ENCODE measurements around the gene ZDHHC16. TPM values are rescaled to one million over a fixed set of nuclear protein-coding genes. Genes with fewer than 3 reads are reported as not detected.
"Not testable (repeated sequence)": the region's sequence is repeated elsewhere in the genome, so short reads cannot be mapped to it uniquely, and the experiment has no call there.

Gene ZDHHC16
- total and polyA plus RNA-seq, 3 experiments from 2014 or later: 26.4 to 57.6 (median 56.2) TPM

DNA sequence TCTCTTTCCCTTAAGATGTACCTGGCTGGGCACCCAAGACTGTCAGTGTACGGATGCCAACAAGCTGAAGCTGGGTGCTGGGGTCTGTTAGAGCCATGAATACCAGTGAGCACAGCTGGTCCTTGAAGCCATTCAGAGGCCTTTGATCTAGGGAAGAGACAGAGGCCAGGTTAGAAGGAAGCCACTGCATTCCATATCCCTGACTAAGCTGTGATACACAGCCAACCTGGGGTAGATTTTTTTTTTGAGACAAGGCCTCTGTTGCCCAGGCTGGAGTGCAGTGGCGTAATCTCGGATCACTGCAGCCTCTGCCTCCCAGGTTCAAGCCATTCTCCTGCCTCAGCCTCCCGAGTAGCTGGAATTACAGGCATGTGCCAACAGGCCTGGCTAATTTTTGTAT, 20.8 kb downstream of the ZDHHC16 start:
- Histone ChIP-seq H3K4me3 (ENCODE audit: low read length) (no peak overlapping the region), H3K9me3 (ENCODE audit: low read length) (no peaks in the 10 kb centered on the region), H3K36me3 (ENCODE audit: insufficient read depth, low read length) (peaks cover 53% of the 10 kb centered on the region), H3K27ac (ENCODE audit: low read depth, low read length) (no peak overlapping the region), H3K4me1 (ENCODE audit: insufficient read depth, low read length) (no peaks in the 10 kb centered on the region), H3K27me3 (ENCODE audit: insufficient read depth, low read length, poor library complexity, severe bottlenecking) (no peaks in the 10 kb centered on the region)
- Mint-ChIP-seq H3K9me3 (no peaks in the 10 kb centered on the region), H3K27ac (peak overlapping the region in 3 of 8 donors; percentile 8 to 41 (median 30)), H3K27me3 (no peaks in the 10 kb centered on the region), H3K4me1 (no peaks in the 10 kb centered on the region), H3K36me3 (peaks cover 0 to 90% (median 9%) of the 10 kb centered on the region in 3 donors), H3K4me3 (no peak overlapping the region)
- ChIA-PET POLR2A (no interaction called here), CTCF (interaction anchor here (1.1 to 4.7 kb wide), 5 partner anchors 15 to 188 kb away, joined by 3 to 24 read pairs (median 5); partner anchors contain the start of gene ANKRD2)
- DNase-seq: no peak

DNA sequence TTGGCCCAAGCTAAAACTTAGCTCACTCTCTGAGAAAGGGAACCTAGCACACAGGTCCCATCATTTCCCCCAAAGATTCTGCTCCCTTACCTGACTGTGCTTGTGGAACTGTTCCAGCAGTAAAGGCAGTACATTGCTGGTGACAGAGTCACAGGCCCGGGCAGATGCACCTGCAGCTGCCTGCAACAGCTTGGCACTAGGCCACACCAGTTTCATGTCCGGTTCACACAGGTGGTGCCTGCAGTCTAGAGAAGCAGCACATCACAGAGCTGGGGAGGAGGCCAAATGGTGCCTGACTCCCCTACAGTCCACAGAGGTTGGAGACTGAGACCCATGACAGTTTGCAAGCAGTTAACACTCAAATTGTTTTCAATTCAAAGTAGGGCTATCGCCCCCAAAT, 22.2 kb downstream of the ZDHHC16 start:
- peaks cover under 1 to 88% (median 10%) of the 10 kb centered on the region in 3 donors for H3K36me3 Mint-ChIP-seq
- no peak overlapping the region for H3K27ac Mint-ChIP-seq
- H3K4me3 Mint-ChIP-seq: no peak overlapping the region
- peaks cover 47% of the 10 kb centered on the region for H3K36me3 ChIP-seq (ENCODE audit: insufficient read depth, low read length)
- POLR2A ChIA-PET: no interaction called here
- no peak overlapping the region for H3K4me3 ChIP-seq (ENCODE audit: low read length)
- H3K9me3 ChIP-seq (ENCODE audit: low read length): no peaks in the 10 kb centered on the region
- H3K4me1 Mint-ChIP-seq: no peaks in the 10 kb centered on the region
- H3K27ac ChIP-seq (ENCODE audit: low read depth, low read length): no peak overlapping the region
- no peaks in the 10 kb centered on the region for H3K9me3 Mint-ChIP-seq
- no peaks in the 10 kb centered on the region for H3K27me3 Mint-ChIP-seq
- no peaks in the 10 kb centered on the region for H3K4me1 ChIP-seq (ENCODE audit: insufficient read depth, low read length)
- H3K27me3 ChIP-seq (ENCODE audit: insufficient read depth, low read length, poor library complexity, severe bottlenecking): no peaks in the 10 kb centered on the region
- no peak for DNase-seq
- CTCF ChIA-PET: interaction anchor here (1.2 to 4.7 kb wide), 4 partner anchors 13 to 190 kb away, joined by 3 to 24 read pairs (median 9); no protein-coding TSS in a partner anchor

DNA sequence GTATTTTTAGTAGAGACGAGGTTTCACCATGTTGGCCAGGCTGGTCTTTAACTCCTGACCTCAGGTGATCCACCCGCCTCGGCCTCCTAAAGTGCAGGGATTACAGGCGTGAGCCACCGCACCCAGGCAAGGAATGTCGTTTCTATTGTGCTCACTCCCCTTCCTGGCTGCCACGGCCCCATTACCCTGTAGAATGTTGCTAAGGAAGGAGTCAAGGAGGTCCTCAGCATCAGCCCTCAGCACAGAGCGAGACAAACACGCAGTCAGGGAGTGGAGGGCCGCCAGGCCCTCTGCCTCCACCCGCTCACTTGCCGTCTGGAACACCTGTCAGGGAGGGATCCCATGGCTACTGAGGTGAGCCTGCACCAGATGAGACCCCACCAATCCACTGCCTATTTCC, 22.8 kb downstream of the ZDHHC16 start:
- H3K27me3 ChIP-seq (ENCODE audit: insufficient read depth, low read length, poor library complexity, severe bottlenecking); POLR2A ChIA-PET; H3K9me3 ChIP-seq (ENCODE audit: low read length); H3K4me3 ChIP-seq (ENCODE audit: low read length); DNase-seq; H3K27me3 Mint-ChIP-seq; H3K9me3 Mint-ChIP-seq; H3K4me3 Mint-ChIP-seq; H3K4me1 Mint-ChIP-seq; H3K4me1 ChIP-seq (ENCODE audit: insufficient read depth, low read length); H3K27ac ChIP-seq (ENCODE audit: low read depth, low read length): not testable (repeated sequence)
- CTCF ChIA-PET: interaction anchor here (1.2 kb wide), 1 partner anchor 61 kb away, joined by 3 read pairs; no protein-coding TSS in a partner anchor
- H3K36me3 ChIP-seq (ENCODE audit: insufficient read depth, low read length): peaks cover 53% of the 10 kb centered on the region
- Mint-ChIP-seq H3K36me3 (peaks cover 5 to 88% (median 7%) of the 10 kb centered on the region in 3 donors), H3K27ac (peak overlapping the region in 2 of 8 donors; percentile 25 to 50)

DNA sequence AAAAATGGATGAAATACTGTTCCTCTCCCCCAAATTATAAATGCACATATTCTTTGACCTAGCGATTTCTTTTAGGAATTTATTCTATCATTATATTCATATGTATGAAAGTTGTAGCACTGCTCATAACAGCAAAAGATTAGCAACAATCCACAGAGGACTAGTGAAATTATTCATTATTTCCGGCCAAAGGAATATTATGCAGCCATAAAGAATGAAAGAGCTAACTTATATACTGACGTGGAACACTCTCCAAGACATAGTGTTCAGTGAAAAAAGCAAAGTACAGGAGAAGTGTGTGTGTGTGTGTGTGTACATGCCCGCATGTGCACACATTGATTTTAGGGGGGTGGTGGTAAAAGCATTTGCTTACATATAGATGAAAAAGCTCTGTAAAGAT, 28.9 kb downstream of the ZDHHC16 start:
- POLR2A ChIA-PET: interaction anchor here (0.6 kb wide), 1 partner anchor 92 kb away, joined by 3 read pairs; no protein-coding TSS in a partner anchor
- CTCF ChIA-PET: interaction anchor here (1.4 to 2.5 kb wide), 2 partner anchors 10 to 11 kb away, joined by 3 to 6 read pairs; no protein-coding TSS in a partner anchor
- H3K27me3 Mint-ChIP-seq: no peaks in the 10 kb centered on the region

DNA sequence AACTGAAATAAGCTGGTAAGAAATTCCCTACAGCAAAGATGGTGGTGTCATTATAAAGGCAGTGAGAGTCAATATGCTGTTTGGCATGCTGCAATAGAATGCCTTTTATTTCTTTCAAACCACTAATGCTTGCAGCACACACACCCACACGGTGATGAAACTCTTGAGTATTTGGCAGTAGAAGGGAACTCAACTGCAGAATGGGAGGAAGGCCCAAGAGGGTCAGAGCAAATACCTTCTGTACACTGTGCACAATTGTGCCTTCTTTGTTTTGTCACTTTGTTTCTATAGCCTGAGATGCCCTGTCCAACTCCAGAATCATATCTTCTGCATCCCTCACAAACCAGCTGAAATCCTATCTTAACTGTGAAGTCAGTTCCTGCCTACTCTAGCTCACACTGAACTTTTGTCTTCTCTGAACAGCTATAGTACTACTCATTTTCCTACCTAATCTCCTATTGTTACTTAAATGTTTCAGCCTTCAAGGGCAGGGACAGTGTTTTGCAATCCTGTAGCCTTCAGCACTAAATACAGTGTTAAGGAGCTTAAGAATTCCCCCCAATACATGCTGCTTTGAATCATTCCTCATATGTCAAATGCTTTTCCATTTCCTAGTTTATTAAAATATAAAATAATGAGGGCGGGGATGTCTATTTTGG, 30.1 kb downstream of the ZDHHC16 start:
- Histone ChIP-seq H3K36me3 (ENCODE audit: insufficient read depth, low read length) (peaks cover 61% of the 10 kb centered on the region), H3K27me3 (ENCODE audit: insufficient read depth, low read length, poor library complexity, severe bottlenecking) (no peaks in the 10 kb centered on the region), H3K27ac (ENCODE audit: low read depth, low read length) (no peak overlapping the region), H3K4me1 (ENCODE audit: insufficient read depth, low read length) (no peaks in the 10 kb centered on the region), H3K4me3 (ENCODE audit: low read length) (no peak overlapping the region), H3K9me3 (ENCODE audit: low read length) (no peaks in the 10 kb centered on the region)
- POLR2A ChIA-PET: no interaction called here
- Mint-ChIP-seq H3K27me3 (no peaks in the 10 kb centered on the region), H3K4me3 (no peak overlapping the region), H3K27ac (peak overlapping the region in 4 of 8 donors; percentile 1 to 82 (median 40)), H3K36me3 (peaks cover 23 to 89% (median 38%) of the 10 kb centered on the region in 3 donors), H3K4me1 (no peaks in the 10 kb centered on the region), H3K9me3 (no peaks in the 10 kb centered on the region)
- CTCF ChIA-PET: interaction anchor here (1.1 to 1.3 kb wide), 2 partner anchors 11 to 61 kb away, joined by 3 read pairs; no protein-coding TSS in a partner anchor
- DNase-seq: no peak

More for the DNA sequence above, 28.9 kb downstream of the ZDHHC16 start:
- DNase-seq: no peak
- H3K4me1 Mint-ChIP-seq: no peaks in the 10 kb centered on the region
- H3K4me1 ChIP-seq (ENCODE audit: insufficient read depth, low read length): no peaks in the 10 kb centered on the region
- H3K4me3 ChIP-seq (ENCODE audit: low read length): no peak overlapping the region
- H3K9me3 Mint-ChIP-seq: no peaks in the 10 kb centered on the region
- no peak overlapping the region for H3K4me3 Mint-ChIP-seq
- H3K9me3 ChIP-seq (ENCODE audit: low read length): no peaks in the 10 kb centered on the region
- H3K36me3 ChIP-seq (ENCODE audit: insufficient read depth, low read length): peaks cover 60% of the 10 kb centered on the region
- peaks cover 23 to 88% (median 33%) of the 10 kb centered on the region in 3 donors for H3K36me3 Mint-ChIP-seq
- no peak overlapping the region for H3K27ac Mint-ChIP-seq
- H3K27me3 ChIP-seq (ENCODE audit: insufficient read depth, low read length, poor library complexity, severe bottlenecking): no peaks in the 10 kb centered on the region
- no peak overlapping the region for H3K27ac ChIP-seq (ENCODE audit: low read depth, low read length)

DNA sequence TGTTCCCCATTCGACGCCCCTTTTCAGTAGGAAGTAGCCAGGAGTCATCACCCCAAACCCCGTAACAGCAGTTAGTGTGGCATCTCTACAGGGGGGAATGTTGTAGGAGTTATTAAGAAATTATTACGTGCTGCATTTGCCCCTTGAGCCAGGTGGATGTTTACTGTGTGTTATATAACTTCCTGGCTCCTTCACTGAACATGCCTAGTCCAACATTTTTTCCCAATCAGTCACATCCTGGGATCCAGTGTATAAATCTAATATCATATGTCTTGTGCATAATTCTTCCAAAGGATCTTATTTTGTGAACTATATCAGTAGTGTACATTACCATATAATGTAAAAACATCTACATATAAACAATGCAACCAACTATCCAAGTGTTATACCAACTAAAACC, 33.4 kb downstream of the ZDHHC16 start:
- peaks cover 18 to 87% (median 38%) of the 10 kb centered on the region in 3 donors for H3K36me3 Mint-ChIP-seq
- H3K9me3 Mint-ChIP-seq; H3K9me3 ChIP-seq (ENCODE audit: low read length); H3K27ac Mint-ChIP-seq; H3K27me3 Mint-ChIP-seq; H3K4me1 Mint-ChIP-seq; H3K4me3 ChIP-seq (ENCODE audit: low read length); DNase-seq; POLR2A ChIA-PET; H3K4me1 ChIP-seq (ENCODE audit: insufficient read depth, low read length); H3K27ac ChIP-seq (ENCODE audit: low read depth, low read length); H3K4me3 Mint-ChIP-seq; CTCF ChIA-PET; H3K27me3 ChIP-seq (ENCODE audit: insufficient read depth, low read length, poor library complexity, severe bottlenecking): not testable (repeated sequence)
- peaks cover 67% of the 10 kb centered on the region for H3K36me3 ChIP-seq (ENCODE audit: insufficient read depth, low read length)

DNA sequence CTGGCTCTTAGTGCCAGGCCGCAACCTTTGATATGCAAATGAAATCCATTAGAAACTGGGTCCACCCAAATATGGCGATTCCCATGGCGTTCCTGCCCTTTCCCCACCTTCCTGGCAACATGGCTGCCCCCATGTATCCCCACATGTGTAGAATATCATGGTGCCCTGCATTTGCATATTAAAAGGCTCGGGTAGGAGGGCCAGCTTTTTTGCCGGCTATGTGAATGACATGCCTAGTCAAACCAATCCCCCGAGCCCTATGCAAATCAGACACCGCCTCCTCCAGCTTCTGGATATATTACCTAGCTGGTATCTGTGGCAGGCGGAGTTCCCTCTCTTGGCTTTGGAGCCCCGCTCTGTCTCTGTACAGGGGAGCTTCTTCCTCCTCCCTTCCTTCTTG, 34.0 kb downstream of the ZDHHC16 start:
- DNase-seq: no peak
- POLR2A ChIA-PET: interaction anchor here (0.5 kb wide), 1 partner anchor 22 kb away, joined by 4 read pairs; no protein-coding TSS in a partner anchor
- Mint-ChIP-seq H3K36me3 (peaks cover 15 to 82% (median 35%) of the 10 kb centered on the region in 3 donors), H3K4me1 (peaks cover 0 to 5% (median 0%) of the 10 kb centered on the region in 3 donors), H3K4me3 (no peak overlapping the region), H3K9me3 (no peaks in the 10 kb centered on the region), H3K27ac (no peak overlapping the region), H3K27me3 (no peaks in the 10 kb centered on the region)
- Histone ChIP-seq H3K27me3 (ENCODE audit: insufficient read depth, low read length, poor library complexity, severe bottlenecking) (no peaks in the 10 kb centered on the region), H3K4me1 (ENCODE audit: insufficient read depth, low read length) (no peaks in the 10 kb centered on the region), H3K36me3 (ENCODE audit: insufficient read depth, low read length) (peaks cover 67% of the 10 kb centered on the region), H3K27ac (ENCODE audit: low read depth, low read length) (no peak overlapping the region), H3K4me3 (ENCODE audit: low read length) (no peak overlapping the region), H3K9me3 (ENCODE audit: low read length) (no peaks in the 10 kb centered on the region)
- CTCF ChIA-PET: interaction anchor here (3.7 kb wide), 1 partner anchor 13 kb away, joined by 13 read pairs; no protein-coding TSS in a partner anchor

DNA sequence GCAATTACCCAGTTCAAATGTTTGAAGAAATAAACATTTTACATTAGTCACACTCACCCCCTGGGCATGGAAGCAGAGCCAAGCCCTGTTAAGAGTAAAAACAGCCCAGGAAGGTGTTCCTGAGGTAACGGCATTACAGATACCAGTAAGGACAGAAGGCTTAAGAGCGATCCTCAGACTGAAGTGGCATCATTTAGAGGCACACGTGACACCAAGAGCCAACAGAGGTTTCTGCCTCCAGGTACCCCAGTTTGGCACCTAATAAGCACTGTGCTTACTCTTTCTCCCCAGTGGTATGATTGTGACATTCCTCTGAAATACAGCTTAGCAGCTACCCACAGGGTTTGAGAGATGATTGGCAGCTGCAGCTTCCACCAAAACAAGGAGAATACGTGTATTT, 35.1 kb downstream of the ZDHHC16 start:
- CTCF ChIA-PET: interaction anchor here (3.7 kb wide), 1 partner anchor 14 kb away, joined by 13 read pairs; no protein-coding TSS in a partner anchor
- no peaks in the 10 kb centered on the region for H3K27me3 Mint-ChIP-seq

More for the DNA sequence above, 35.1 kb downstream of the ZDHHC16 start:
- DNase-seq: no peak
- Mint-ChIP-seq H3K4me3 (no peak overlapping the region), H3K36me3 (peaks cover 9 to 78% (median 26%) of the 10 kb centered on the region in 3 donors), H3K4me1 (peaks cover 0 to 12% (median 4%) of the 10 kb centered on the region in 3 donors), H3K27ac (peak overlapping the region in 1 of 8 donors; percentile 17), H3K9me3 (no peaks in the 10 kb centered on the region)
- Histone ChIP-seq H3K27ac (ENCODE audit: low read depth, low read length) (no peak overlapping the region), H3K36me3 (ENCODE audit: insufficient read depth, low read length) (peaks cover 62% of the 10 kb centered on the region), H3K27me3 (ENCODE audit: insufficient read depth, low read length, poor library complexity, severe bottlenecking) (no peaks in the 10 kb centered on the region), H3K4me3 (ENCODE audit: low read length) (no peak overlapping the region), H3K9me3 (ENCODE audit: low read length) (no peaks in the 10 kb centered on the region), H3K4me1 (ENCODE audit: insufficient read depth, low read length) (no peaks in the 10 kb centered on the region)
- POLR2A ChIA-PET: no interaction called here
